Mesothelial cell of epicardium (in vitro differentiated cells): Measurements from ENCODE around the gene RPS17. TPM values are rescaled to one million over a fixed set of nuclear protein-coding genes. Genes with fewer than 3 reads are reported as not detected.

Experiments used
- DNase-seq, 2 experiments: peaks; one replicate each; pipeline ENCODE4 v3.0.0; 2021; ENCODE audit warnings: low spot score in 2 of 2; ENCODE audit not compliant: unreplicated experiment in 2 of 2
- H3K27ac Mint-ChIP-seq: 2 replicates; pipeline ENCODE4 v1.8.0; 2021; ENCODE audit warnings: mixed read lengths
- H3K27me3 Mint-ChIP-seq: 2 replicates; pipeline ENCODE4 v1.8.0; 2021; ENCODE audit warnings: low read depth, mixed read lengths
- H3K36me3 Mint-ChIP-seq: 2 replicates; pipeline ENCODE4 v1.8.0; 2021; ENCODE audit warnings: mixed read lengths
- H3K4me1 Mint-ChIP-seq: 2 replicates; pipeline ENCODE4 v1.8.0; 2021; ENCODE audit warnings: mixed read lengths
- H3K4me3 Mint-ChIP-seq: 2 replicates; pipeline ENCODE4 v1.8.0; 2021; ENCODE audit warnings: mild to moderate bottlenecking, moderate library complexity, mixed read lengths
- H3K9me3 Mint-ChIP-seq: 2 replicates; pipeline ENCODE4 v1.8.0; 2021; ENCODE audit warnings: mixed read lengths
- total RNA-seq: library from RNA; stranded (reverse); gene quantifications from 3 replicates; pipeline ENCODE4 v1.2.1, GENCODE V29; 2021
- TF ChIP-seq, protein P1 (sequence below): fragments of 200-600 bp; sonication (generic); IDR thresholded peaks from one replicate; pipeline ENCODE4 v1.5.0; 2021; ENCODE audit warnings: antibody characterized with exemption; ENCODE audit not compliant: unreplicated experiment

RPS17 gene
- total RNA-seq, 1 donor from 2014 or later, result 1,564 TPM

DNA sequence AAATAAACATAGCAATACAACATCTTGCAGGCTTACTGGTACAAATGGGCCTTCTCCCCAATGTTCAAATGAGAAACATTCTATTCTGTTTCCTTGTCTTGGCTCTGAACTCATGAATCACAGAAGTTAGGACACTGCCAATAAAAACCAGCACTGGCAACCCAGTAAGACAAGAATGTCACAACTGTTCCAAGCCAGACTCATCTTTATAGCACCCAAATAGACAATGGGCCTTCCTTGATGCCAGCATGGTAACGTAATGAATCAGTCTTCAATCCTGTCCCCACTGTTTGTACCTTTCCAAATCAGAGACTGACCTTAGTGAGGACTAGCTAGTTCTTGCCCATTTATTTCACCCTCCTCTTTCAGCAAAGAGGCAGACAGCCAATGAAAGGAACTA is 14.1 kb upstream of the RPS17 start:
- no peak overlapping the region for H3K4me3 Mint-ChIP-seq
- TF ChIP-seq, protein P1, sequence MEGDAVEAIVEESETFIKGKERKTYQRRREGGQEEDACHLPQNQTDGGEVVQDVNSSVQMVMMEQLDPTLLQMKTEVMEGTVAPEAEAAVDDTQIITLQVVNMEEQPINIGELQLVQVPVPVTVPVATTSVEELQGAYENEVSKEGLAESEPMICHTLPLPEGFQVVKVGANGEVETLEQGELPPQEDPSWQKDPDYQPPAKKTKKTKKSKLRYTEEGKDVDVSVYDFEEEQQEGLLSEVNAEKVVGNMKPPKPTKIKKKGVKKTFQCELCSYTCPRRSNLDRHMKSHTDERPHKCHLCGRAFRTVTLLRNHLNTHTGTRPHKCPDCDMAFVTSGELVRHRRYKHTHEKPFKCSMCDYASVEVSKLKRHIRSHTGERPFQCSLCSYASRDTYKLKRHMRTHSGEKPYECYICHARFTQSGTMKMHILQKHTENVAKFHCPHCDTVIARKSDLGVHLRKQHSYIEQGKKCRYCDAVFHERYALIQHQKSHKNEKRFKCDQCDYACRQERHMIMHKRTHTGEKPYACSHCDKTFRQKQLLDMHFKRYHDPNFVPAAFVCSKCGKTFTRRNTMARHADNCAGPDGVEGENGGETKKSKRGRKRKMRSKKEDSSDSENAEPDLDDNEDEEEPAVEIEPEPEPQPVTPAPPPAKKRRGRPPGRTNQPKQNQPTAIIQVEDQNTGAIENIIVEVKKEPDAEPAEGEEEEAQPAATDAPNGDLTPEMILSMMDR, result no peak
- DNase-seq, result no peak
- H3K27ac Mint-ChIP-seq, result no peak overlapping the region
- no peaks in the 10 kb centered on the region for H3K36me3 Mint-ChIP-seq
- peaks cover 68% of the 10 kb centered on the region for H3K27me3 Mint-ChIP-seq
- H3K9me3 Mint-ChIP-seq, result no peaks in the 10 kb centered on the region
- H3K4me1 Mint-ChIP-seq, result no peaks in the 10 kb centered on the region

DNA sequence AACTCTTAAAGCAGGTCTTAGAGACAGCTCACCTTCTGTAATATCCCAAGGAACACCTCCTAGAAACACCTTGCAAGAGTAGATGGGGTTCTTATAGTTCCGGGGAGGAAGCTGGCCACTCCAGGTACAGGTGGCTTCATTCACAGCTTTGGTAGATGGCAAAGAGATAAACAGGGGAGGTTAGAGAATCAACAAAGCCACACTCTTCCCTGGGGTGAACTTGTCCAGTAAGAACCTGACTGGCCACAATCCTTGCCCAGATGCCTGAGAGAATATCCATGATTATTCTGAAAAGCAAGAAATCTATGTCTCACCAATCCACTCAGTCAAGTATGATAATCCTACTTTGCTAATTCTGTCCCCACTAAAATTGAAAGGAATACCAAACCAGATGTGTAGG is 13.6 kb upstream of the RPS17 start:
- Mint-ChIP-seq H3K4me1 (no peaks in the 10 kb centered on the region), H3K4me3 (no peak overlapping the region), H3K36me3 (no peaks in the 10 kb centered on the region), H3K27ac (no peak overlapping the region), H3K9me3 (no peaks in the 10 kb centered on the region), H3K27me3 (peaks cover 68% of the 10 kb centered on the region)
- TF ChIP-seq, protein P1, result no peak
- no peak for DNase-seq

DNA sequence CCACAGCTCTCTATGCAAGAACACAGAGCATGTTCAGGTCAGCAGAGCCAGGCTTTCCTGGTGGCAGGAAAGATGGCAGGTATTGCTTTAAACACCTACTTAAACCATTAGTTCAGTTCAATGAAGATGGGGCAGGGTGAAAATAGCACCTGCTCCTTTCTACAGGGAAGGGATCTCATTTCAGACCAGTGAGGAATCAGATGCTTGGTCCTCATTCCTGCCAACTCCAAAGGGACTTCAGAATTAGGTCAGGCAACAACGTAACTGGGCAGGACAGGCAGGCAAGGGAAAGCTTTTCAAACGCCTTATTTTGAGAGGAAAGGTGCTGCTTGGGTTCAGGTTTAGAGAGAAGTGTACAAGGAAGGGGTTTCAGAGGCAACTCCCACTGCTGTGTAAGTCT is 12.6 kb upstream of the RPS17 start:
- H3K4me3 Mint-ChIP-seq, result no peak overlapping the region
- H3K4me1 Mint-ChIP-seq, result no peaks in the 10 kb centered on the region
- no peak for DNase-seq
- peaks cover 64% of the 10 kb centered on the region for H3K27me3 Mint-ChIP-seq
- H3K36me3 Mint-ChIP-seq, result no peaks in the 10 kb centered on the region
- TF ChIP-seq, protein P1, result no peak
- H3K9me3 Mint-ChIP-seq, result no peaks in the 10 kb centered on the region
- no peak overlapping the region for H3K27ac Mint-ChIP-seq

DNA sequence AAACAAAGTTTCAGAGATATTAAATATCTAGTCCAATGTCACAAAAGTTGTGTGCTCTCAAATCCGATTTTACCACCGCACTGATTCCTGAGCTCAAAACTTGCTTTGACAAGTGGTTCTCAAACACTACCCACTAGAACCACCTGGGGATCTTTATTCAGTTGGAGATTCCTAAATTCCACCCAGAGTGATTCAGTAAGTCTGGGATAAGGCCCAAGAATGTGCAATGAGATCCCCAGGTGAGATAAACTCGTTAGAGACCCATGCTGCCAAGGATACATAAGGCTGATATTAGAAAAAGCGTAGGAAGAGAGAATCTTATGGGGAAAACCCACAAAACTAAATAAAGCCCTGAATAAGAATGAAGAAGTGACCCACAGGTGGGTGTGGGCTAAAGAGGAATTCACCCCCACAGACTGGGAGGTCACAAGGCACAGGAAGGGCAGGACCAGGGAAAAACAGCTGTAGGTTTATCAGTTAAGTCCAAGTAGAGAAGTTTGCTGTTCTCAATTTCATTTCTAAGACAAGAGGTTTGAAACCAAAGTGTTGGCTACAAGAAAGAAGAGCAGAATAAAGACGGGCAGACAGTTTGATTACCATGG is 11.5 kb upstream of the RPS17 start:
- DNase-seq, result no peak
- Mint-ChIP-seq H3K27ac (no peak overlapping the region), H3K36me3 (no peaks in the 10 kb centered on the region), H3K4me3 (no peak overlapping the region), H3K9me3 (no peaks in the 10 kb centered on the region), H3K27me3 (peaks cover 57% of the 10 kb centered on the region), H3K4me1 (no peaks in the 10 kb centered on the region)
- TF ChIP-seq, protein P1, result no peak

DNA sequence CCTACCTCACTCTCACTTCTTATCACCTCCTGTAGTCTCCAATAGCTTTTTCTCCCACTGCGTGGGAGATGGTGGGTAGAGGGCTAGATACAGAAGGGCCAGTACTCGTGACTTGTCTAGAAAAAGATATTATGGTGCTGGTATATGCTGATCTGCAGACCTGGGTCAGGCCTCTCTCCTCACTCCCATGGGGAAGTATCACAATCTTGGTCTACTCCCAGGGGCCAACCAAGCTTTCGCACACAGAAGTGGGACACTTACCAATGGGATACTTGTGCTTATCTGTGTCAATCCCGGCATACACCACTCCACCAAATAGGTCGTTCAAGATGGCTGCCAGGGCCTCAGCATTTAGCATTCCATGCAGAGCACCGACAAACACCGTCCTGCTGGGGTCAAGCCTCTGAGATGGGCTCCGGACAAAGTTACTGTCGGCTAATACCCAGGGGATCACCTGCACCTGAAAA is 9.0 kb upstream of the RPS17 start:
- Mint-ChIP-seq H3K36me3 (no peaks in the 10 kb centered on the region), H3K27ac (no peak overlapping the region), H3K9me3 (no peaks in the 10 kb centered on the region), H3K27me3 (peaks cover 48% of the 10 kb centered on the region), H3K4me3 (no peak overlapping the region), H3K4me1 (no peaks in the 10 kb centered on the region)
- DNase-seq, result no peak
- TF ChIP-seq, protein P1, result no peak

DNA sequence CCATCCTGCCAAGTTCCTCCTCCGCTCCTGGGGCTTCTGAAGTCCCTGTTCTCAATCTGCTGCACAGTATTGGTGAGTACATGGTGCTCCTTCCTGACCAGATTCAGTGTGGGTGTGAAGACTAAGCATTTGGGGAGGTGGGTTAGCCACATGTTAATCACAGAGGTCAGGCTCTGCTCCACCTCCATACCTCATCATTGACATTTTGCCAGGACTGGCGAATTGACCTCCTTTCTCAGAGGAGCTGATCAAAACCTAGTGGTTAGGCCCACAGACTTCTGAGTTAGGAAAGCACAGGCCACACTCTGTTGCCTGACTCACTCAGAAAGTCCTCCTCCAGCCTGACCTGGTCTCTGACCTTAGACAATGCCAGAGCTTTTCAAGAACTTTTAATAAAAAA is 8.4 kb upstream of the RPS17 start:
- Mint-ChIP-seq H3K27ac (no peak overlapping the region), H3K4me3 (no peak overlapping the region), H3K27me3 (peaks cover 47% of the 10 kb centered on the region), H3K4me1 (no peaks in the 10 kb centered on the region), H3K36me3 (no peaks in the 10 kb centered on the region), H3K9me3 (no peaks in the 10 kb centered on the region)
- no peak for DNase-seq
- TF ChIP-seq, protein P1, result no peak
